HG02588 (cell line): ENCODE results near the gene GNAQ.

Source experiments
- ATAC-seq: cut with Tn5 transposase; IDR thresholded peaks from one replicate; pipeline ENCODE4 v1.9.1; 2021; ENCODE audit warnings: mild to moderate bottlenecking, moderate library complexity; ENCODE audit not compliant: unreplicated experiment

Gene GNAQ

DNA sequence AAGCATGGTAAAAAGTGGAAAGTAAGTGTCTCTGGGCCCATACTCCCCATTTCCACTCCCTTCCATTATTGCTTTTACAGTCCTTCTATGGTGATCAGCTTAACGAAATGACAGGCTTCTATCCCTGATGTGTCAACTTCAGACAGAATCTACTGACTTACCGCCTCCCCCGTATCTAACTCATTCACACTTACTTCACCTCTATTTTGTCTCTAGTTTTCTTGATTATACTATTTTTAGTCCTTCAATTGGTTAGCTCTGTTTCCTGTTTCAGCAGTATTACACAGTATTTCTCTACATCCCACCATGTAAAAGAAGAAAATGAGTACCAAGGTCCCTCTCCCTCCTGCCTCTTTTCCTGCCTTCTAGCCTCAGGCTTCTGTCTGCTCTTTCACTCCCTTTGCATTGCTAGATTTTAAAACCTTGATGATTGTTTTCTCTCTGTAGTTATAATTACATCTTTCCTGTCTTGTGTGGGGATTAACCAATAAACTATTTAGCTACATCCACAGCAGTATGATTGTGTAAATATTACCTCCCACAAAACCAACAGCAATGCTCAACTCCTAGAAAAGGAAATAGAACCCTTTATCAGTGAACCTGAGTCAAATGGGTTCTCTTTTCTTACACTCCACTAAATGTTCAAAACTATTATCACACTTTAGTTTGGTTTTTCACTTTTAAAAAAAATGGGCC lies 53.4 kb downstream of the GNAQ start:
- ATAC-seq = no peak

DNA sequence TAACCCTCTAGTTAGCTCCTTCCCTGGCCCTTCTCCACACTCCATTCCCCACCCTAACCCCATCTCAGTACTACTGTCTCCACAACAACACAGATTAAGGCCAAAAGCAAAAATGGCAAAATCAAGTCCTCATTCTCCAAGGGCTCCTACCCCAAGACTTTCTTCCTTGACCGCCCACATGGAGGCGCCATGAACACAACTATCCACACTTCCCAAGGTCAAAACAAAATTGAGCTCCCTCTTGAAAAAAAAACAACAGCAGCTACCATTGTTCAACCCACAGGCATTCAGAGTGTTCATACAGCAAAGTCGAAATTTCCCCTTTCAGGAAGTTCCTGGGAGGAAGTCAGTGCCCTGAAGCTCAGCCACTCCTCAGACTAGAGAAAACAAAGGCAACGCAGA lies 54.4 kb downstream of the GNAQ start:
- no peak for ATAC-seq

DNA sequence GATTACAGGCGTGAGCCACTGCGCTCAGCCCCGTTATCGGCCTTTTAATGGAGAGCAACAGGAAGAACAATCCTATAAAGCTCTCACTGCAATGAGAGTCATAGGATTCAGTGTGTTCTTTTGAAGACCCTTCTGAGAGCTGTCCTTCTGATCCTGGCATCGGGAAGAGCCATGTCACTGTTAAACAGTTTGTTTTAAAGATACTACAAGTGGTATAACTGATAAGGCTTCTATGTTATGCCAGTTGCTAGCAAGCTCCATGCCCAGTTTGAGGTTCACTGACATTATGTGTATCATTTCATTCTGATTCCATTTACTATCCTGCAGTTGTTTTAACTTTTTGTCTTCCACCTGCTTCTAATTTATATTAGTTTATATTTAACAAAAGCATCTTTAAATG lies 55.8 kb downstream of the GNAQ start:
- no peak for ATAC-seq

DNA sequence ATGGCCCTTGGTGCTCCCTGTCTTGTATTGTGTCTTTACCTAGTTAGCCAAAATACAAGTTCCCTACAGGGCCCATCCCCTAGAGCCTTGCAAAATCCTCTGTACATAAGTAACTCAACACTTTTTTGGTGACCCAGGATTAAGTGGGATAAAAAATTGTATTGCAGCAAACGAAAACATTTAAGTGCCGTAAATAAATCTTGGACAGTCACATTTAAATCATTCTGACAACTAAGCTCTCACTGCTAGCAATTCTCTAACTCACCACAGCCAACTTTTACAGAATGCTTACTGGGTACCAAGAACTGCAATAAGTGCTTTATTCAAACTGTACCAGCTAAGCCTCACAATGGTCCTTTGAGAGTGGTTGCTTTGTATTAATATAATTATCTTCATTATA lies 56.6 kb downstream of the GNAQ start:
- no peak for ATAC-seq

DNA sequence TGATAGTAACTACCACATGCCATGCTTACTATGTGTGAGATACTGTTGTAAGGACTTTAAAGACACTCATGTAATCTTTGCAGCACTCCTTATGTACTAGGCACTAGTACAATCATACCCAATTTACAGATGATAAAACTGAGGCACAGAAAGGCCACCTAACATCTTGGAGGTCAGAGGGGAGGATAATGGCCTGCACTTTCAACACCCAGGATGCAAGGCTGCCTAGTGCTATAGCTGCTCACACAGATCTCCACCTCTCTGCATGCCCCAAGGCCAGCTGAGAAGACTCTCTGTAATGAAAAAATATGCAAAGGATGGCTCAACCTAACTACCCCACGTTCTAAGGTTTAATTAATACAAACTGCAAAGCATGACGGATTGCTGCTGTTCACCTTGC lies 57.2 kb downstream of the GNAQ start:
- ATAC-seq = no peak

DNA sequence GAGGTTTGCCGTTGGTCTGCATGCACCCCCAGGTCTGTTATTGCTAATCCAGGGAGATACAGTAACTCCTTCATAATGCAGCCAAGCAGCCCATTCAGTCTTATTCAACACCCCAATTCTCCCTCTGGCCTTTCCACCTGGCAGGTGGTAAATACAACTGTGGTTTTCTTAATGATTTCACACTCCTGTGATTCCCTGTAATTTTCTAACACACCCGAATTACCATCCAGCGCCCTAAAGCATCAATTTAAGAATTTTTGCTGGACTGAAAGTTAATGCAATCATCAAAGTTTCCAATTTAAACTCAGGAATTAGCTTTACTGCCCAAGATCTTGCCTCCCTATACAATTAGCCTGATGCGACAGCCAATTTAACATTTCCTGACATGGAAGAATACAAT lies 62.5 kb downstream of the GNAQ start:
- ATAC-seq = no peak

DNA sequence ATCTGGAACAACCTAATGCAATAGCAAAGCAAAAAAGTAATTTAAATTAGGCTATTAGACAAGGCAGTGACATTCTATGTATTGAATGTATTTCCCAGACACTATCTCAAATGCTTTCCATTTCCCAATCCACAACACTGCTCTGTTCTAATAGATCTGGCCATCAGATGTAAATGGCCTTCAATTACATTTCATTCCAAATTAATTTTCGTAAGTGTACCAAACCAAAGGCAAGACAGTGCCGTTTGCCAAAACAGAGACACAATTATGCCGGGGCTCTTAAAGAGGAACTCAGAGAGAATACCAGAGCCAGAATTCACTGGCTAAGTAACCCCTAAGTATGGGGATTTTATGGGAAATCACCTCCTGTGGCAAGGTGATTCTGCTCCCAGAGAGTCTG lies 63.1 kb downstream of the GNAQ start:
- ATAC-seq = no peak

DNA sequence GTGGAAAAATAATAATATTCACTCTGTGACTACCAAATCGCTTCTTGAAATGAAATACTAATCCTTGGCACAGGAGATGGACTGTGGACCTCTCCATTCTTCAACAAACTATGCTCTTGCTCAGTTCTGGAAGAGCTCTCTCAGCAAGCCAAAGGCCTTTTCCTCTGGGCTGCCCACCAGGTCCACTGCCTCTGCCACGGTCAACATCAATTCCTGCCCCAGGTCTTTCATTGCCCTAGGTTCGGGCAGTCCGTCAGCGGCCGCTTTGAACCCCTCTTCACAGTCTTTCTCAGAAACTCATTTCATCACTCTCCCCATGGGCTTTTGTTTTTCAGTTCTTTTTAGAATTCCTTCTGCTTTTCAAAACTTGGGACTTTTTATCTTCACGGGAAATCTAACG lies 64.9 kb downstream of the GNAQ start:
- no peak for ATAC-seq

DNA sequence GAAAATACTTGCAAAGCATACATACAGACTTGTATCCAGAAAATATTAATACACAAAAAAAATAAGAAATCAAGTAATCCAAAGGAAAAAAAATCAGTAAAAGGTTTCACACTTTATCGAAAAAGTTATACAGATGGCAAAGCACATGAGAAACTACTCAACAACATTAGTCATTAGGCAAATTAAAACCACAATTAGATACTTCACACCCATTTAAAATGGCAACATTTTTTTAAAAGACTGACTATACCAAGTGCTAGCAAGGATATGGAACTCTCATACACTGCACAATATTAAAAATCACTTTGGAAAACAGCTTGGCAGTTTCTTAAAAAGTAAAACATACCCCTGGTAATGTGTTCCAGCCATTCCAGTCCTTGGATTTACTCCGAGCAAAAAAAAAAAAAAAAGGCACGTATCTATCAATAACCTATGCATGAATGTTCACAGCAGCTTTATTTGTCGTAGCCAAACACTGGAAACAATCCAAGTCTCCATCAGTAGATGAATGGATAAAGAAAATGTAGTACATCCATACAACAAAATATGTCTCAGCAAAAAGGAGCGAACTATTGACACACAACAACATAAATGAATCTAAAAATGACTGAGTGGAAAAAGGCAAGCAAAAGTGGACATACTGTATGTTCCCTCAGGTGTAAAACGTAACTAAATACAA lies 66.0 kb downstream of the GNAQ start:
- ATAC-seq = no peak

DNA sequence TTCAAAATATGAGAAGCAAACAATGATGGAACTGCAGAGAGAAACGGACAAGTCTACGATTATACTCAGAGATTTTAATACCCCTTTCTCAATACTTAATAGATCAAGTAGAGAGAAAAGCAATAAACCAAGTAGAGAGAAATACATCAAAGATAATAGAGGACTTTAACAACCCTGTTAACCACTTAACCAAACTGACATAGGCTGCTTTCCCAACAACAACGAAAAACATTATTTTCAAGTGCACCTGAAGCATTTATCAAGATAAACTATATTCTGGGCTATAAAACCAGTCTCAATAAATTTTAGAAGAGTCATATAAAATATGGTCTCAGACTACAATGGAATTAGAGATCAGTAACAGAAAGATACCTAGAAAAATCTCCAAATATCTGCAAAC lies 67.4 kb downstream of the GNAQ start:
- ATAC-seq = no peak

DNA sequence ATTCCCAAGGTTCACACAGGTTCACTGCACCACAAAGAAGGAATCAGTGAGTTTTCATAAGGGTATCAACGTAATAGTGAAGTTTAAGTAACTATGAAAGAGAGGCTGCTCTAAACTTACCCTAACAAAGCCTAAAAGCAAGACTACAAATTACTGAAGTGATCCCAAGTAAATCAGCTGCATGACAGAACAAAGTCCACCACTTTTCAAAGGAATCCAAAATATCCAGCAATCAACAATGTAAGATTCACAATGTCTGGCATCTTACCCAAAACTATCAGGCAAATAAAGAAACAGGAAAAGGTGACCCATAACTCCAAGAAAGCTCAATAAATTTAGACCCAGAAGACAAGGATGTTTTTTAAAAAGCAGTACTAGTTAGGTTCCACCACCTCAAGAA lies 70.1 kb downstream of the GNAQ start:
- no peak for ATAC-seq

DNA sequence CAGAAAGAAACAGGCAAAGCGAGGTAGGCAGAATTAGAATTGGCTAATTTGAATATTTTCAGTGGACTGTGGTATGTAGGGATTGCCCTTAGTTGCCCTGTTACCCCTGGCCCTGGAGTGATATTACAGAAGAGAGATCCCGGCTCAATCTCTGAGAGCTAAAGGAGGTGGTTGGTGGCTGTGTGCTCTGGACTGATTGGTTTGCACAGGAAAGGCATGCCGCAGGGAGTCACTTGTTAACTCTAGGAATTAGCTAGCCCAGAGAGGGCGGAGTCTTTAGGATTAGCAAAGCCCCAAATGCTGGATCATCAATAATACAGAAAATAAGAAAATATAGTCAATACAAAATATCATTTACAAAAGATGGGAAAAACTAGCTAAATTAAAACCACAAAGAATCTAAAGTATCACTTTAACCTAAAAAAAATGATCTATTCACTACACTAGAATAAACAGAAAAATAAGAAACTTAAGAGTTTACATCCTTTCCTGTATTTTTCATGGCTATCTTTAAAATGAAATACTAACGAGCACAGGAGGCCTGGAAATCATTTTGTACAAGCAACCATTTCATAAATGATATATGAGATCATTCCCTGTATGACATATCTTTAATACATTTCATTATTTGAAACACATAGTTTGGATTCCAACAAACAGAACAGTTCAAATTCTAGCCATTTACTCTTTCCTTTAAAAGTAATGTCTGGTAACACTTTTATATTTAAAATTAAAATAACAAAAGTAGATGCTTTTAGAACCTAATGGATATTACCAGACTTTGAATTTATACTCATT lies 71.1 kb downstream of the GNAQ start:
- no peak for ATAC-seq

DNA sequence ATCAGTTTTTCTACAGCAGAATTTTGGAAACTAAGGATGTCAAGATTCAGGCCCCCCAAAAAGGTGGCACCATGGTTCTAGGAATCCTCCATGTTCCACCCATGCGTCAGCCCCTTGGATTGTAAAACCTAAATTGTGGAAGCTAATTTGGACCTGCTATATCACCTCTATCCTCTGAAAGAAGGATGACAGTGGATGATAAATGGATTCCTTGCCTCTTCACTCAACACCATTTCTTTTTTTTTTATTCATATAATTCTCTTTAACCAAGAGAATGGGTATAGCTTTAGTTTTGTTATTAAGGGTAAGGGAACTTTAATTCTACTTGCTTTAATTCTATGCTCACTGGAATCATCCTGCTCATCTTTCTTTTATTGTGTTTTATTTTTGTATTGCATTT lies 71.8 kb downstream of the GNAQ start:
- ATAC-seq = no peak

DNA sequence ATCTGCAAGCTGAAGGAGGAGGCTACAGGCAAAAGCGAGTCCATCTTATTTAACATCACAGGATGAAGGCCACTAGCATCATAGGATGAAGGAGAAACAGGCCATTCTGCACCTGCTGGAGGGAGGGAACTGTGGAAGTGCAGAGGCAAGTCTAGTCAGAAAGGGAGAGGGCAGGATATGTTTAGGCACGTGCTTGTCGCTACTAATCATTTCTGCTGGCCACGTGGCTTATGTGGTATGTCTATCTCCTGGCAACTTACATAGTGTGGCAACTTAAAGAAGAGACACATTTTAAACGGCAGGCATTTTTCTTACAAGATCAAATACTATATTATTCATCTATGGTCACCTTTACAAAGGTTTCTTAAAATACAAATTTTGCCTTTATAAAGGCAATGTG lies 74.0 kb downstream of the GNAQ start:
- ATAC-seq = no peak

DNA sequence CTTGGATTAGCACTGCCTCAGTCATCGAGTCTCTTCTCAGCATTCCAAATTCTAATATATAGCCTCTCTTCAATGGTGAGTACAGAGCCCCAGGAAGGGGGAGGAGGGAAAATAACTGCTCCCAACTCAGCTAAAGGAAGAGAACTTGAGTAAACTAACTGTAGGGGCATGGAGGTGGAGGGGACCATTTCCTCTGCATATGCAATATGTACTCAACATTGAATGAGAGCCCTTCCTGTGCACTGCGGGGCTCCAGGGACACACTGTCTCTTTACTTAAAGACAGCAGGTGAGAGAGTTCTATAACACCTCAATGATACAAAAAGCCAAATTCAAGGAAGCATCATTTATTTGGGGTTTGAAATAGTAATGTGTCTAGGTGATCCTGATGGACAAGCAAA lies 75.1 kb downstream of the GNAQ start:
- ATAC-seq = no peak

DNA sequence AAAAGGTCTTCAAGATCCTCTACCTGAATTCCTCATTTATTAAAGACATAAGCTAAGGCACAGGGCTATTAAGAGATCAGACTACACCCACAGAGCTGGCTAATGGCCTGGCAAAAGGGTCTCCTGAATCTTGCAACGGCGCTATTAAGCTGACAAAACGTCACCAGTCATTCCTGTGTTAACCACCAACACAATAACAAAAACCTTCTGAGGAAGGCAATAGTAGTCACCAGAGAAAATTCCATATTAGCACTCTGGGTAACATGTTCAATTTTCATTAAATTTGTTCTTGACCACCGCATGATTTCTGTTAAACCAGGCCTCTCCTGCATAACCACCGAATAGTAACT lies 77.0 kb downstream of the GNAQ start:
- ATAC-seq = no peak

DNA sequence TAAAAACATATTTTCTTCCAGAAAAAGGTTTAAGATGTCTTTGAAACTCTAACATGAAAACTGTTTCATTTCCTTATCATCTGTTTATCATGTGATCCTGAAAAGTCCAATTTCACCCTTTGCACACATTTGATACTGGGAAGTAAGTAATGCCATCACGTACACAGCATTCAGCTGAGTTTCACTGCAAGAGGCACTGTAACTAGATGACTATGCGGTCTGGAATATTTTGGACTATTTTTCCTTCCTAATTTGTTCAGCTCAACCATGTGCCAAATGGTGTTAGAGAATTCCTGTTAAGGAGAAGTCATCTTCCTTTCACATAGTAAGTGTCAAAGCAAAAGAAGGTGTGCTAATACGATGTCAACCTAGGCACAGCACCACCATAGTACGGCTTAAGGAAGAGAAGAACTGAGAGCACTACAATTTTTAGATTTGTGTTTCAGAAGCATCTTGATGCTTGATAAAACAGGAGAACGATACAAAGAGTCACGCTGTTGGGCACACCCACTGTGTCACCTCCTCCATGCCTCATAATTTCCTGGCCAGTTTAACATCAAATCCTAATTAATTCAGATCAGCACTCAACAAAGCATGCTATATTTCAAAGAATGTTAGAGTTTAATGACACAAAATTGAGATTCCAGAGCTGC lies 77.5 kb downstream of the GNAQ start:
- ATAC-seq = no peak

DNA sequence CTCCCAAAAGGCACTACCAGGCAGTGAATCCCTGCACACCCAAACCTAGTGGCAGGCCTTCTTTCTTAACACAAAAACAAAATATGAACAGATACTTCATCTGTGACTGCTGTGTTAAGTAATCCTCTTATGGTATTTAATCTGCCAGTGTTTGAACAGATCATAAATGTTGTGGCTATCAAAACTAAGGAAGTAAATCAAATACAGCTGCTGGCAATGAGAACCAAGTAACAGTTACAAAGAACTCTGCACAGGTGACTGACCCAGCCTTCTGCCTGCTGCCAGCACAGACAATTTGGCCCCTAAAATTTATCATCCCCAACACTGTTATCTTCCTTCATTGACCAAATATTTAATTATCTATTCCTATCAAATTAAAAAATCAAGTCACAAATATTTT lies 78.0 kb downstream of the GNAQ start:
- no peak for ATAC-seq

DNA sequence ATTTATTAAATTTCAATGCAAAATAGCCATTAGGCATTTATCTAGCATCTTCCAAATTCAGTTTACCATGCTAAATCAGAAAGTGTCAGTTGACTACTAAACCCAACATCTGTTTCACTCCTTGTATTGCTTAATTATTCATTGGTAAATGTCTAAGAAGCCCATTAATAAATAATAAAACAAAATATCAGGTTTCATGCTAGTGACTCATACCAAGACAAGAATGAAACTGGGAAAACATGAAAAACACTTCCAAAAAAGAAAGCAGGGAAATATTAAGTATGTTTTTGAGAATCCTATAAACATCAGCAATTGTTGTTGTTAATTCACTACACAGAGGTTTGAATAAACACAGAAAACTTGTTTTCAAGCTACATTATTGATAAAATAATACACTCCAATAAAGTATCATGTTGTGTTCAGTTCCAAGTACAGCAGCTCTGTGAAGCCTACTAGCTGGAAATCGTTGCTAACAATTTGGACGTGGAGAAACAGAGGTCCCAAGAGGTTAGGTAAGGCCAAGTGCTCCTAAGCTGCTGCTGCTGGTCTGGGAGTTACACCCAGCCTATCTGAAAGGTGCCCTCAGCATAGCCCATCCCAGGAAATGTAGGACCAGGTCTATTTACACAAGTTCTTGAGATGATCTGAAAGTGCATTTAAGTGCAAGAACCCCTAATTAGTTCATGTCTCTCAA lies 78.8 kb downstream of the GNAQ start:
- no peak for ATAC-seq

DNA sequence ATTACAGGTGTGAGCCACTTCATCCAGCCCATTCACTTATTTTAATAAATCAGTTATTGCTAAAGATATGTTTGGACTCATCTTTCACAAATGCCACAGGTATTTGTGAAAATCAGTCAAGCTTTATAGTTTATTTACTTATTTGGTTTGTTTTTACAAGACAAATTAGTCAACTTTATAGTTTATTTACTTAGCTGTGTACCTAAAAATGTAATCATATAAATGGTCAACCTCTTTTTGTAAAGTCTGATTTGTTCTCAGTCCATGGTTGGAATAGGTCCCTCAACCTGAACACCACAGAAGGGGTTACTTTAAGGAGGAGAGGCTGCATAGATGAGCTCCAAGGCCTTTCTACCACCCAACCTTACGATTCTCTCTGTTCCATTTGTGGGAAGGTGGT lies 80.2 kb downstream of the GNAQ start:
- ATAC-seq = no peak

DNA sequence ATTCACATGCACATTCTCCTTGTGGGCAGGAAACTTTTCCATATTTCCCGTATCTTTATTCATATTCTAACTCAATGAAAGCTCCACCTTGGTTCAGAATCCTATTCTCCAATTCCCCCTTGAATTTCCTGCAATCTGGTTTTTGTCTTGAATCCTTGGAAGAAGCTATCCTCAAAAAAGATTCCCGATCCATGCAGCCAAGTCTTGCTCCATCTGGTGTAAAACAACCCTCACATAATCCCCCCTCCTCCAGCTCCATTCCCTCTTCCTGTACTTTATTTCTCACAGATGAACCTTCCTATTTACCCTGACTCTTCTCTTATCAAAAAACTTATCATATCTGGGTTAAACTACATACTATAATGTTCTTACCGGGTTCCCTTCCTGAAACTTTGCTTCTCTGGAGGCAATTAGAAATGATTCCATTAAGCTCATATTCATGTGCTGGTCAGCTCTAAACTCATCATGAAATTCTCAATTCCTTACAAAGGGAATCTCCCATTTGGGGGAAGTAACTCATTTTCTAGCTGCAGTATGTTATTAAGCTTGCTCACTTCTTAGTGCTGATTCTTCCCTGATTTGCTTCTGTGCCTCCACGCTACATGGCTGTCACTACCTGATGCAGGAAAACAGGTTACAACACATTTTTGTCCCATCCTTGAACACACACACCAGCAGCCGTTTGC lies 81.7 kb downstream of the GNAQ start:
- ATAC-seq = no peak
